ENCODE data around the gene HSBP1L1. TPM values are rescaled to one million over a fixed set of nuclear protein-coding genes. Genes with fewer than 3 reads are reported as not detected.
A peak's percentile ranks its signal among the peaks of the same experiment; 100 is the strongest.

The HSBP1L1 gene
- total RNA-seq, 1 donor from 2014 or later, result 6.1 TPM

DNA sequence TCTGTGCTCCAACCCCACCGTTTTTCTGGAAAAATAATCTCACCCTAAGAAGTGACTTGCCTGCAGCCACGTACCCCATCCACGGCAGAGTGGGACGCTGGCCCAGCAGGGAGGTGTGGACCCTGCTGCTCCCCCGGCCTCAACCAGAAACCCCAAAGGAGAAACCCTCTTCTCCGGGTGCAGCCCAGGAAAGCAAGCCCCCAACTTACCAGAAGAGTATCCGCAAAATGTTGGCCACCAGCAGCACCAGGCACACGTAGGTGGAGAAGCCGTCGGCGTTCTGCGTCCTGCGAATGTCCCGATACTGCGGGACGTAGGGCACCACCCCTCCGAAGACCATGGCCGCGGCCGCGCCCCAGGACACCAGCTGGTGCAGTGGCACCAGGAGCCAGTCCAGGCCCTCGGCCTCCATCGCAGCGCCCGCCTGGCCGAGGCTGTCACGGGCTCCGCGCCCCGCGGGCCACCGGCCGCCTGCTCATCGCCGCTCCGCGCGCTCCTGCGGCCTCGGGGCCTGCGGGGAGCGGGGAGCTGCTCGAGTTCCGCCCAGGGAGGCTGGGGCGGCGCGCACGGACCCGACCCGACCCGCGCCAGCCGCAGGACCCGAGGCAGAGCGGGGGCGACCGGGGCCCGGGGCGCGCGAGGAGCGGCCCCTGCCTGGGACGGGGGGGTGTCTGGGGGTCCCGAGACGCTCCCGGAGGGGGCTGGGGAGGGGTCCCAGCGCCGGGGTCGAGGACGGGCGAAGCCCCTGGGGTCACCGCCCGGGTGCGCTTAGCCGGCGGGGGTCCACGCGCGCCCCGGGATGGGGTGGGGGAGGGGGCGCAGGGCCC is 13.7 kb upstream of the HSBP1L1 start:
- peaks cover 12% of the 10 kb centered on the region for H3K36me3 Mint-ChIP-seq (ENCODE audit: low read depth, unreplicated experiment)
- peaks cover 48% of the 10 kb centered on the region for H4K20me1 ChIP-seq (ENCODE audit: insufficient read depth, low read length)
- peaks cover 2% of the 10 kb centered on the region for H3K27me3 Mint-ChIP-seq (ENCODE audit: low read depth, unreplicated experiment)
- H3K4me1 Mint-ChIP-seq (ENCODE audit: low read depth, unreplicated experiment), result peaks cover 8% of the 10 kb centered on the region
- peak overlapping the region; percentile 38 for H3K27ac ChIP-seq (ENCODE audit: low read depth, low read length)
- peaks cover 7% of the 10 kb centered on the region for H3K4me1 ChIP-seq (ENCODE audit: insufficient read depth, low read length)
- no peak overlapping the region for H3K27ac Mint-ChIP-seq (ENCODE audit: unreplicated experiment)
- H2AFZ ChIP-seq (ENCODE audit: low read depth, low read length), result peak overlapping the region; percentile 78
- no peaks in the 10 kb centered on the region for H3K36me3 ChIP-seq (ENCODE audit: insufficient read depth, low read length)
- H3K9me3 ChIP-seq (ENCODE audit: insufficient read depth, low read depth, low read length), result no peaks in the 10 kb centered on the region
- DNase-seq (ENCODE audit: low read depth) (no peak), FAIRE-seq (no peak)
- H3K4me3 Mint-ChIP-seq (ENCODE audit: unreplicated experiment), result peak overlapping the region; percentile 93
- H3K27me3 ChIP-seq (ENCODE audit: insufficient read depth, low read length), result no peaks in the 10 kb centered on the region
- H3K4me3 ChIP-seq (ENCODE audit: insufficient read depth, low read depth, low read length), result peak overlapping the region; percentile 67
- peak overlapping the region; percentile 82 for H3K9ac ChIP-seq (ENCODE audit: low read length)
- TF ChIP-seq, protein P1, sequence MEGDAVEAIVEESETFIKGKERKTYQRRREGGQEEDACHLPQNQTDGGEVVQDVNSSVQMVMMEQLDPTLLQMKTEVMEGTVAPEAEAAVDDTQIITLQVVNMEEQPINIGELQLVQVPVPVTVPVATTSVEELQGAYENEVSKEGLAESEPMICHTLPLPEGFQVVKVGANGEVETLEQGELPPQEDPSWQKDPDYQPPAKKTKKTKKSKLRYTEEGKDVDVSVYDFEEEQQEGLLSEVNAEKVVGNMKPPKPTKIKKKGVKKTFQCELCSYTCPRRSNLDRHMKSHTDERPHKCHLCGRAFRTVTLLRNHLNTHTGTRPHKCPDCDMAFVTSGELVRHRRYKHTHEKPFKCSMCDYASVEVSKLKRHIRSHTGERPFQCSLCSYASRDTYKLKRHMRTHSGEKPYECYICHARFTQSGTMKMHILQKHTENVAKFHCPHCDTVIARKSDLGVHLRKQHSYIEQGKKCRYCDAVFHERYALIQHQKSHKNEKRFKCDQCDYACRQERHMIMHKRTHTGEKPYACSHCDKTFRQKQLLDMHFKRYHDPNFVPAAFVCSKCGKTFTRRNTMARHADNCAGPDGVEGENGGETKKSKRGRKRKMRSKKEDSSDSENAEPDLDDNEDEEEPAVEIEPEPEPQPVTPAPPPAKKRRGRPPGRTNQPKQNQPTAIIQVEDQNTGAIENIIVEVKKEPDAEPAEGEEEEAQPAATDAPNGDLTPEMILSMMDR (IDR thresholded peaks at IDR 0.05; ENCODE audit: insufficient read depth, low read depth, low read length), result no peak
- TF ChIP-seq EZH2 (IDR thresholded peaks at IDR 0.05; ENCODE audit: insufficient read depth, low read length), result no peak
- peak overlapping the region; percentile 95 for H3K4me2 ChIP-seq (ENCODE audit: low read length)
- H3K79me2 ChIP-seq (ENCODE audit: insufficient read depth, low read length), result peaks cover 51% of the 10 kb centered on the region
- H3K9me3 Mint-ChIP-seq (ENCODE audit: unreplicated experiment), result peaks cover 4% of the 10 kb centered on the region

DNA sequence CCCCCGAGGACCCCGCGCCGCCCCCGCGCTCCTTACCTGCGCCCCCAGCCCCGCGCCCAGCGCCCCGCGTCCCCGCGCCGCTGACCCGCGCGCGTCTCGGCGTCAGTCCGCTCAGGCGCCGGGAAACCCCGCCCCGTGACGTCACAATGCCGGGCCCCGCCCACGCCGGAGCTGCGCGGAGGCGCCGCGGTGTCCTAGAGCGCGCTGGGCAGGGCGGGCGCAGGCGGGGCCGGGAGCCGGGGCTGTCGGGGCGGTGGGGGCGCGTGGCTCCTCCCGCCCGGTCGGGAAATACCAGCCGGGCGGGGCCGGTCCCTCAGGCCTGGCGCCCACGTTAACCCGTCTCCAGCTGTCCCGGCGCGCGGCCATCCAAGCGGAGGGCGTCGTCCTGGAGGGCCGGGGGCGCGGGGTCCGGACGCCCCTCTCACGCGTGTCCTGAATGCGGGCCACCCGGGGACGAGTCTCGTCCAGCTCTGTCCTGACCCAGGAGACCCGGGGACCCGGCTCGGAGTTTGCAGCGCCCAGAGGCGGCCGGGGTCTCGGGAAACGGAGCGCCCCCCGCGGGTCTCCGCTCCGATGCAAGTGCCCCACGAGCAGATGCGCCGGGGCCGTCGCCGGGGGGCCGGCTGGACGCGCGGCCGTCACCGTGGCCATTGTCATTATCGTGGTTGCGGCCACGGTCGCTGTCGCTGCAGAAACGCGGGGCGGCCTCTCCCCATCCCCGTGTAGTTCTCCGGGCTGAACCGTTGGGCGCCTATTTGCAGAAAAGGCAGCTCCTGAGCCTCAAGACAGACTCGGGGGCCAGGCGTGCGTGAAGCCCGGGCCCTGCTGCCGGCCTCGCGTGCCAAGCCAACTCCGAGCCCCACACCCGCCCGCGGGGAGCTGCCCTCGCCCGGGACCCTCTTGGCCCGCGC is 12.6 kb upstream of the HSBP1L1 start, which contains the start of gene SLC66A2:
Gene SLC66A2, minus strand, starts transcription at position 109 of the 911 bp plus-strand sequence. CDS start 727 bp downstream, outside the sequence.
- H3K9ac ChIP-seq (ENCODE audit: low read length), result peak within 1 kb of the TSS; percentile 82
- H3K9me3 Mint-ChIP-seq (ENCODE audit: unreplicated experiment), result peaks cover 4% of the 10 kb centered on the region
- H3K4me1 Mint-ChIP-seq (ENCODE audit: low read depth, unreplicated experiment), result peaks cover 8% of the 10 kb centered on the region
- H3K36me3 Mint-ChIP-seq (ENCODE audit: low read depth, unreplicated experiment), result peaks cover 12% of the 10 kb centered on the region
- peak within 1 kb of the TSS; percentile 93 for H3K4me3 Mint-ChIP-seq (ENCODE audit: unreplicated experiment)
- no peaks in the 10 kb centered on the region for H3K36me3 ChIP-seq (ENCODE audit: insufficient read depth, low read length)
- no peaks in the 10 kb centered on the region for H3K9me3 ChIP-seq (ENCODE audit: insufficient read depth, low read depth, low read length)
- DNase-seq (ENCODE audit: low read depth), result peak; percentile 59
- no peak for FAIRE-seq
- H3K79me2 ChIP-seq (ENCODE audit: insufficient read depth, low read length), result peaks cover 41% of the 10 kb centered on the region
- no peak for TF ChIP-seq EZH2 (IDR thresholded peaks at IDR 0.05; ENCODE audit: insufficient read depth, low read length)
- TF ChIP-seq, protein P1 (IDR thresholded peaks at IDR 0.05; ENCODE audit: insufficient read depth, low read depth, low read length), result no peak
- no peaks in the 10 kb centered on the region for H3K27me3 ChIP-seq (ENCODE audit: insufficient read depth, low read length)
- no peak within 1 kb of the TSS for H3K27ac Mint-ChIP-seq (ENCODE audit: unreplicated experiment)
- H2AFZ ChIP-seq (ENCODE audit: low read depth, low read length), result peak within 1 kb of the TSS; percentile 80
- H3K4me1 ChIP-seq (ENCODE audit: insufficient read depth, low read length), result peaks cover 7% of the 10 kb centered on the region
- H4K20me1 ChIP-seq (ENCODE audit: insufficient read depth, low read length), result peaks cover 38% of the 10 kb centered on the region
- H3K4me3 ChIP-seq (ENCODE audit: insufficient read depth, low read depth, low read length), result peak within 1 kb of the TSS; percentile 67
- H3K27ac ChIP-seq (ENCODE audit: low read depth, low read length), result peak within 1 kb of the TSS; percentile 47
- peak within 1 kb of the TSS; percentile 95 for H3K4me2 ChIP-seq (ENCODE audit: low read length)
- peaks cover 2% of the 10 kb centered on the region for H3K27me3 Mint-ChIP-seq (ENCODE audit: low read depth, unreplicated experiment)
